Adrenal gland (tissue), 5 donors: ENCODE data around the gene MEGF11.

Experiments
- CTCF ChIP-seq, 6 experiments: fragments of 450-650 bp in 4 of 6; fragments of 200-600 bp in 2 of 6; sonication (generic) in 1 of 6; IDR thresholded peaks; 1 replicate in 5 of 6; 2 replicates in 1 of 6; pipeline versions ENCODE4 v1.5.1 to v1.8.0; 2016 to 2021; ENCODE audit warnings: antibody characterized with exemption in 6 of 6, mild to moderate bottlenecking in 2 of 6, moderate library complexity in 1 of 6
- POLR2A ChIP-seq, 2 donors: fragments of 450-650 bp; IDR thresholded peaks; one replicate each; pipeline ENCODE4 v1.6.1; 2017; ENCODE audit warnings: antibody characterized with exemption in 2 of 2, mild to moderate bottlenecking in 2 of 2, moderate library complexity in 1 of 2
- donor health status: DM: no; HTN: no; CAD: no.

- TF ChIP-seq CTCF (IDR thresholded peaks at IDR 0.05) (no peak), POLR2A (IDR thresholded peaks at IDR 0.05) (no peak)
These were observed 99.0 kb downstream of the MEGF11 start for GRCh38 chr15:66154581-66154980.
